GM23338 (cell line): ENCODE measurements around the gene CHRDL1. TPM values are rescaled to one million over a fixed set of nuclear protein-coding genes. Genes with fewer than 3 reads are reported as not detected.

Experiments used
- ATAC-seq: fragments of 200-7000 bp; cut with Tn5 transposase; 3 replicates; pipeline ENCODE4 v1.9.1; 2020
- DNase-seq: peaks from one replicate; pipeline ENCODE4 v3.0.0-alpha.2; 2015; ENCODE audit warnings: low spot score
- H2AFZ ChIP-seq: fragments of 200-600 bp; sonication (generic); 2 replicates; pipeline ENCODE4 v1.8.0; 2016; ENCODE audit warnings: antibody characterized with exemption, mild to moderate bottlenecking, moderate library complexity
- H3F3A ChIP-seq: fragments of 200-600 bp; sonication (generic); replicated peaks from 2 replicates; pipeline ENCODE4 v1.8.0; 2017; ENCODE audit warnings: antibody characterized with exemption, mixed run types, low read depth
- H3K27ac ChIP-seq: fragments of 200-600 bp; sonication (generic); 2 replicates; pipeline ENCODE4 v1.6.1; 2016; ENCODE audit warnings: low read depth
- H3K27me3 ChIP-seq: fragments of 200-600 bp; sonication (generic); 2 replicates; pipeline ENCODE4 v1.8.0; 2016; ENCODE audit warnings: mild to moderate bottlenecking, mixed run types, moderate library complexity; ENCODE audit not compliant: insufficient read depth
- H3K36me3 ChIP-seq: fragments of 200-600 bp; sonication (generic); 2 replicates; pipeline ENCODE4 v1.8.0; 2016; ENCODE audit warnings: mild to moderate bottlenecking; ENCODE audit not compliant: insufficient read depth
- H3K4me1 ChIP-seq: fragments of 200-600 bp; sonication (generic); 2 replicates; pipeline ENCODE4 v1.8.0; 2016; ENCODE audit warnings: mild to moderate bottlenecking, moderate library complexity; ENCODE audit not compliant: insufficient read depth
- H3K4me2 ChIP-seq: fragments of 200-600 bp; sonication (generic); 2 replicates; pipeline ENCODE4 v1.7.1; 2017; ENCODE audit warnings: mixed run types
- H3K4me3 ChIP-seq: fragments of 200-600 bp; sonication (generic); 2 replicates; pipeline ENCODE4 v1.6.1; 2016; ENCODE audit warnings: mixed run types
- H3K79me2 ChIP-seq: fragments of 200-600 bp; sonication (generic); replicated peaks from 2 replicates; pipeline ENCODE4 v1.8.0; 2017; ENCODE audit warnings: mild to moderate bottlenecking; ENCODE audit not compliant: insufficient read depth
- H3K9me2 ChIP-seq: fragments of 200-600 bp; sonication (generic); 2 replicates; pipeline ENCODE4 v1.8.0; 2017; ENCODE audit not compliant: insufficient read depth
- H4K20me1 ChIP-seq: fragments of 200-600 bp; sonication (generic); replicated peaks from 2 replicates; pipeline ENCODE4 v1.8.0; 2017; ENCODE audit warnings: mild to moderate bottlenecking; ENCODE audit not compliant: insufficient read depth
- H3K27ac Mint-ChIP-seq: 2 replicates; pipeline ENCODE4 v1.8.0; 2020; ENCODE audit warnings: inconsistent platforms, mild to moderate bottlenecking, moderate library complexity, mixed read lengths
- H3K27me3 Mint-ChIP-seq: 3 replicates; pipeline ENCODE4 v1.8.0; 2022; ENCODE audit warnings: low read depth, mild to moderate bottlenecking, moderate library complexity, mixed read lengths, inconsistent platforms; ENCODE audit not compliant: insufficient read depth, poor library complexity
- H3K36me3 Mint-ChIP-seq: 3 replicates; pipeline ENCODE4 v1.8.0; 2021; ENCODE audit warnings: low read depth, mild to moderate bottlenecking, inconsistent platforms, moderate library complexity, mixed read lengths
- H3K4me1 Mint-ChIP-seq: 3 replicates; pipeline ENCODE4 v1.8.0; 2020; ENCODE audit warnings: mild to moderate bottlenecking, inconsistent platforms, mixed read lengths
- H3K4me3 Mint-ChIP-seq: 3 replicates; pipeline ENCODE4 v1.8.0; 2021; ENCODE audit warnings: moderate library complexity, mild to moderate bottlenecking, inconsistent platforms, mixed read lengths
- H3K9me3 Mint-ChIP-seq: 3 replicates; pipeline ENCODE4 v1.8.0; 2020; ENCODE audit warnings: moderate library complexity, mild to moderate bottlenecking, inconsistent platforms, mixed read lengths
- JUNB ChIP-seq: IDR thresholded peaks from one replicate; pipeline ENCODE4 v1.6.1; 2016; ENCODE audit warnings: antibody characterized with exemption; ENCODE audit not compliant: unreplicated experiment
- NANOG ChIP-seq: IDR thresholded peaks from 2 replicates; pipeline ENCODE4 v1.6.1; 2016; ENCODE audit warnings: antibody characterized with exemption, borderline replicate concordance
- REST ChIP-seq: IDR thresholded peaks from one replicate; pipeline ENCODE4 v1.6.1; 2018; ENCODE audit warnings: antibody characterized with exemption; ENCODE audit not compliant: unreplicated experiment
- STAT1 ChIP-seq: IDR thresholded peaks from one replicate; pipeline ENCODE4 v1.6.1; 2016; ENCODE audit warnings: antibody characterized with exemption; ENCODE audit not compliant: unreplicated experiment
- ZNF462 ChIP-seq: fragments of 250-450 bp; sonication (Bioruptor Pico); IDR thresholded peaks from 2 replicates; pipeline ENCODE4 v1.5.0; 2020; ENCODE audit warnings: mild to moderate bottlenecking, moderate library complexity
- polyA plus RNA-seq: library from polyadenylated mRNA; unstranded; fragments of >200 nt; fragmentation: Nextera tagmentation; extraction: Ambion mirVana; gene quantifications from 2 replicates; pipeline ENCODE4 v1.2.1, GENCODE V29; 2016
- total RNA-seq: library from RNA; depleted of rRNA; stranded (reverse); fragments of >200 nt; shearing (Covaris generic); gene quantifications from 2 replicates; pipeline ENCODE4 v1.2.3, GENCODE V29; 2014
- TF ChIP-seq, protein P1 (sequence below): IDR thresholded peaks from 2 replicates; pipeline ENCODE4 v1.6.1; 2016; ENCODE audit warnings: antibody characterized with exemption

CHRDL1 gene
- total and polyA plus RNA-seq, 2 experiments from 2014 or later = 3.6 to 9.8 TPM

GRCh38 chrX:110713666-110714065 lies 82.0 kb downstream of the CHRDL1 start:
- no peaks in the 10 kb centered on the region for H3K9me3 Mint-ChIP-seq
- TF ChIP-seq NANOG (no peak), ZNF462 (CRISPR knock-in tag) (no peak), STAT1 (no peak), REST (no peak), JUNB (no peak)
- TF ChIP-seq, protein P1, sequence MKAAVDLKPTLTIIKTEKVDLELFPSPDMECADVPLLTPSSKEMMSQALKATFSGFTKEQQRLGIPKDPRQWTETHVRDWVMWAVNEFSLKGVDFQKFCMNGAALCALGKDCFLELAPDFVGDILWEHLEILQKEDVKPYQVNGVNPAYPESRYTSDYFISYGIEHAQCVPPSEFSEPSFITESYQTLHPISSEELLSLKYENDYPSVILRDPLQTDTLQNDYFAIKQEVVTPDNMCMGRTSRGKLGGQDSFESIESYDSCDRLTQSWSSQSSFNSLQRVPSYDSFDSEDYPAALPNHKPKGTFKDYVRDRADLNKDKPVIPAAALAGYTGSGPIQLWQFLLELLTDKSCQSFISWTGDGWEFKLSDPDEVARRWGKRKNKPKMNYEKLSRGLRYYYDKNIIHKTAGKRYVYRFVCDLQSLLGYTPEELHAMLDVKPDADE = no peak

More at GRCh38 chrX:110713666-110714065, 82.0 kb downstream of the CHRDL1 start:
- Histone ChIP-seq H3K4me2 (no peak overlapping the region), H3K4me3 (no peak overlapping the region), H4K20me1 (no peaks in the 10 kb centered on the region), H3K27me3 (no peaks in the 10 kb centered on the region), H3K9me2 (no peaks in the 10 kb centered on the region), H3F3A (no peaks in the 10 kb centered on the region), H2AFZ (no peak overlapping the region), H3K4me1 (no peaks in the 10 kb centered on the region), H3K27ac (no peak overlapping the region), H3K36me3 (no peaks in the 10 kb centered on the region), H3K79me2 (no peaks in the 10 kb centered on the region)
- ATAC-seq = no peak
- H3K4me1 Mint-ChIP-seq = no peaks in the 10 kb centered on the region
- no peak for DNase-seq
- no peaks in the 10 kb centered on the region for H3K36me3 Mint-ChIP-seq
- H3K27me3 Mint-ChIP-seq = peaks cover 2% of the 10 kb centered on the region
- no peak overlapping the region for H3K27ac Mint-ChIP-seq
- H3K4me3 Mint-ChIP-seq = no peak overlapping the region
